Suprapubic skin (tissue), 3 donors: ENCODE data around the gene ZBTB2.

Experiments used
- POLR2AphosphoS5 ChIP-seq, 3 donors: sonication (generic); formaldehyde crosslinking; IDR thresholded peaks; one replicate each; pipeline ENCODE4 v1.6.1; 2017; ENCODE audit warnings: antibody characterized with exemption in 3 of 3
- TF ChIP-seq, protein P1 (sequence below), 2 donors: fragments of 200-600 bp in 1 of 2; fragments of 450-650 bp in 1 of 2; sonication (generic) in 1 of 2; IDR thresholded peaks; one replicate each; pipeline ENCODE4 v1.5.1; 2016 to 2019; ENCODE audit warnings: antibody characterized with exemption in 2 of 2, mild to moderate bottlenecking in 1 of 2, moderate library complexity in 1 of 2

GRCh38 chr6:151437401-151437800 is 46.0 kb upstream of the ZBTB2 start:
- TF ChIP-seq POLR2AphosphoS5 (IDR thresholded peaks at IDR 0.05) = no peak
- TF ChIP-seq, protein P1, sequence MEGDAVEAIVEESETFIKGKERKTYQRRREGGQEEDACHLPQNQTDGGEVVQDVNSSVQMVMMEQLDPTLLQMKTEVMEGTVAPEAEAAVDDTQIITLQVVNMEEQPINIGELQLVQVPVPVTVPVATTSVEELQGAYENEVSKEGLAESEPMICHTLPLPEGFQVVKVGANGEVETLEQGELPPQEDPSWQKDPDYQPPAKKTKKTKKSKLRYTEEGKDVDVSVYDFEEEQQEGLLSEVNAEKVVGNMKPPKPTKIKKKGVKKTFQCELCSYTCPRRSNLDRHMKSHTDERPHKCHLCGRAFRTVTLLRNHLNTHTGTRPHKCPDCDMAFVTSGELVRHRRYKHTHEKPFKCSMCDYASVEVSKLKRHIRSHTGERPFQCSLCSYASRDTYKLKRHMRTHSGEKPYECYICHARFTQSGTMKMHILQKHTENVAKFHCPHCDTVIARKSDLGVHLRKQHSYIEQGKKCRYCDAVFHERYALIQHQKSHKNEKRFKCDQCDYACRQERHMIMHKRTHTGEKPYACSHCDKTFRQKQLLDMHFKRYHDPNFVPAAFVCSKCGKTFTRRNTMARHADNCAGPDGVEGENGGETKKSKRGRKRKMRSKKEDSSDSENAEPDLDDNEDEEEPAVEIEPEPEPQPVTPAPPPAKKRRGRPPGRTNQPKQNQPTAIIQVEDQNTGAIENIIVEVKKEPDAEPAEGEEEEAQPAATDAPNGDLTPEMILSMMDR (IDR thresholded peaks at IDR 0.05) = no peak
